K562 (cell line): ENCODE measurements around the gene INSR. TPM values are rescaled to one million over a fixed set of nuclear protein-coding genes. Genes with fewer than 3 reads are reported as not detected.

ENCODE experiments used
- CREM ChIP-seq: IDR thresholded peaks from 2 replicates; pipeline ENCODE4 v1.6.1; 2014; ENCODE audit warnings: antibody characterized with exemption, low read depth
- ESRRB ChIP-seq: fragments of 250-450 bp; sonication (Bioruptor Pico); IDR thresholded peaks from 2 replicates; pipeline ENCODE4 v1.5.0; 2020; ENCODE audit warnings: mild to moderate bottlenecking, moderate library complexity, borderline replicate concordance
- FOSL1 ChIP-seq: fragments of 200-800 bp; sonication (Bioruptor generic); conservative IDR thresholded peaks from 2 replicates; pipeline ENCODE4 v1.6.1; 2016; ENCODE audit warnings: missing genetic modification characterization, missing compliant biosample characterization
- HLTF ChIP-seq: fragments of 450-650 bp; IDR thresholded peaks from 2 replicates; pipeline ENCODE4 v1.6.1; 2016
- L3MBTL2 ChIP-seq: fragments of 450-650 bp; IDR thresholded peaks from 2 replicates; pipeline ENCODE4 v1.6.1; 2016; ENCODE audit warnings: mild to moderate bottlenecking, moderate library complexity
- MAFK ChIP-seq: IDR thresholded peaks from 2 replicates; pipeline ENCODE4 v1.6.1; 2011; ENCODE audit warnings: low read length, improper control_type of control experiment
- NBN ChIP-seq: fragments of 450-650 bp; IDR thresholded peaks from 2 replicates; pipeline ENCODE4 v1.6.1; 2016; ENCODE audit warnings: low read depth, mild to moderate bottlenecking
- NFE2 ChIP-seq: IDR thresholded peaks from 2 replicates; pipeline ENCODE4 v1.6.1; 2014; ENCODE audit warnings: antibody characterized with exemption, low read depth
- NFIC ChIP-seq: fragments of 450-650 bp; IDR thresholded peaks from 2 replicates; pipeline ENCODE4 v1.6.1; 2017; ENCODE audit warnings: mild to moderate bottlenecking, inconsistent platforms
- PHB2 ChIP-seq: fragments of 450-650 bp; IDR thresholded peaks from 2 replicates; pipeline ENCODE4 v1.6.1; 2017; ENCODE audit warnings: low read depth
- POLR2A ChIP-seq: fragments of 450-650 bp; conservative IDR thresholded peaks from 2 replicates; pipeline ENCODE4 v1.6.1; 2016
- PPARD ChIP-seq: fragments of 250-450 bp; sonication (Bioruptor Pico); IDR thresholded peaks from 2 replicates; pipeline ENCODE4 v1.8.0; 2022; ENCODE audit warnings: inconsistent platforms, mild to moderate bottlenecking, moderate library complexity
- SLC30A9 ChIP-seq: fragments of 250-450 bp; sonication (Bioruptor Pico); IDR thresholded peaks from 2 replicates; pipeline ENCODE4 v1.8.0; 2022; ENCODE audit warnings: mild to moderate bottlenecking, moderate library complexity
- SMC3 ChIP-seq: conservative IDR thresholded peaks from 2 replicates; pipeline ENCODE4 v1.6.1; 2011; ENCODE audit warnings: low read depth, low read length, improper control_type of control experiment; ENCODE audit not compliant: insufficient read depth
- TAL1 ChIP-seq: fragments of 450-650 bp; IDR thresholded peaks from 2 replicates; pipeline ENCODE4 v1.6.1; 2016; ENCODE audit warnings: mild to moderate bottlenecking
- TBP ChIP-seq: optimal IDR thresholded peaks from 2 replicates; pipeline ENCODE3; 2011; ENCODE audit warnings: low read depth, low read length, improper control_type of control experiment
- TOE1 ChIP-seq, 2 experiments: fragments of 450-650 bp in 1 of 2; sonication (generic) in 1 of 2; formaldehyde crosslinking in 1 of 2; IDR thresholded peaks; 2 replicates each; pipeline versions ENCODE4 v1.7.1 to v1.8.0; 2016 to 2022; ENCODE audit warnings: borderline replicate concordance in 2 of 2, mild to moderate bottlenecking in 2 of 2, antibody characterized with exemption in 1 of 2, inconsistent platforms in 1 of 2, low read depth in 1 of 2, missing genetic modification reagents in 1 of 2, moderate library complexity in 1 of 2
- TRIM24 ChIP-seq, 2 experiments: fragments of 450-650 bp; IDR thresholded peaks; 2 replicates each; pipeline ENCODE4 v1.6.1; 2016
- ZNF79 ChIP-seq: fragments of 250-450 bp; sonication (Bioruptor Pico); IDR thresholded peaks from 2 replicates; pipeline ENCODE4 v1.4.0; 2020; ENCODE audit warnings: low read depth, mild to moderate bottlenecking, moderate library complexity
- polyA plus RNA-seq, 8 experiments: library from polyadenylated mRNA; depleted of rRNA in 4 of 8; stranded (reverse) in 5 of 8; unstranded in 3 of 8; fragments of >200 nt; fragmentation: Nextera tagmentation in 2 of 8; fragmentation: Illumina TruSeq in 1 of 8; extraction: Ambion mirVana in 2 of 8; extraction: Trizol in 1 of 8; gene quantifications; 2 replicates each; pipeline versions ENCODE4 v1.2.1 to v1.2.3, GENCODE V29; 2011 to 2014; ENCODE audit warnings: inconsistent platforms in 1 of 8, missing spikeins in 1 of 8
- total RNA-seq, 7 experiments: library from RNA; depleted of rRNA in 6 of 7; stranded (reverse); fragments of >200 nt in 6 of 7; fragmentation: Illumina TruSeq in 2 of 7; extraction: Trizol in 2 of 7; gene quantifications; 2 replicates each; pipeline versions ENCODE4 v1.2.1 to v1.2.3, GENCODE V29; 2011 to 2021; ENCODE audit warnings: low replicate concordance in 1 of 7
- TF ChIP-seq, protein P1 (sequence below), 2 experiments: fragments of 450-650 bp in 1 of 2; IDR thresholded peaks; 2 replicates each; pipeline ENCODE4 v1.6.1; 2011 to 2017; ENCODE audit warnings: low read depth in 2 of 2, antibody characterized with exemption in 1 of 2, borderline replicate concordance in 1 of 2, low read length in 1 of 2, mild to moderate bottlenecking in 1 of 2, mixed read lengths in 1 of 2; ENCODE audit not compliant: control insufficient read depth in 1 of 2
- TF ChIP-seq, protein P2 (sequence below): fragments of 450-650 bp; IDR thresholded peaks from 2 replicates; pipeline ENCODE4 v1.6.1; 2016; ENCODE audit warnings: low read depth, mild to moderate bottlenecking, moderate library complexity
- TF ChIP-seq, protein P3 (sequence below), 2 experiments: fragments of 450-650 bp; IDR thresholded peaks; 2 replicates each; pipeline ENCODE4 v1.6.1; 2018; ENCODE audit warnings: mild to moderate bottlenecking in 2 of 2, low read depth in 1 of 2; ENCODE audit not compliant: partially characterized antibody in 2 of 2

The INSR gene
- total and polyA plus RNA-seq, 9 of the 15 experiments (the other 6 are each of a cell fraction or from before 2014, with no cell fraction given) = 0.04 to 0.88 (median 0.41) TPM

- 0 out of 2 replicates have a peak, but pooled peaks have one; percentile 9 for TF ChIP-seq NFE2
- 0 out of 2 replicates have a peak, but pooled peaks have one; percentile 17 for TF ChIP-seq HLTF
- TF ChIP-seq, protein P1, sequence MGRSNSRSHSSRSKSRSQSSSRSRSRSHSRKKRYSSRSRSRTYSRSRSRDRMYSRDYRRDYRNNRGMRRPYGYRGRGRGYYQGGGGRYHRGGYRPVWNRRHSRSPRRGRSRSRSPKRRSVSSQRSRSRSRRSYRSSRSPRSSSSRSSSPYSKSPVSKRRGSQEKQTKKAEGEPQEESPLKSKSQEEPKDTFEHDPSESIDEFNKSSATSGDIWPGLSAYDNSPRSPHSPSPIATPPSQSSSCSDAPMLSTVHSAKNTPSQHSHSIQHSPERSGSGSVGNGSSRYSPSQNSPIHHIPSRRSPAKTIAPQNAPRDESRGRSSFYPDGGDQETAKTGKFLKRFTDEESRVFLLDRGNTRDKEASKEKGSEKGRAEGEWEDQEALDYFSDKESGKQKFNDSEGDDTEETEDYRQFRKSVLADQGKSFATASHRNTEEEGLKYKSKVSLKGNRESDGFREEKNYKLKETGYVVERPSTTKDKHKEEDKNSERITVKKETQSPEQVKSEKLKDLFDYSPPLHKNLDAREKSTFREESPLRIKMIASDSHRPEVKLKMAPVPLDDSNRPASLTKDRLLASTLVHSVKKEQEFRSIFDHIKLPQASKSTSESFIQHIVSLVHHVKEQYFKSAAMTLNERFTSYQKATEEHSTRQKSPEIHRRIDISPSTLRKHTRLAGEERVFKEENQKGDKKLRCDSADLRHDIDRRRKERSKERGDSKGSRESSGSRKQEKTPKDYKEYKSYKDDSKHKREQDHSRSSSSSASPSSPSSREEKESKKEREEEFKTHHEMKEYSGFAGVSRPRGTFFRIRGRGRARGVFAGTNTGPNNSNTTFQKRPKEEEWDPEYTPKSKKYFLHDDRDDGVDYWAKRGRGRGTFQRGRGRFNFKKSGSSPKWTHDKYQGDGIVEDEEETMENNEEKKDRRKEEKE (IDR thresholded peaks at IDR 0.05; ENCODE audit: borderline replicate concordance in 1 of 2, control insufficient read depth in 1 of 2, low read depth in 2 of 2, low read length in 1 of 2) = no peak
- TF ChIP-seq PHB2 = no peak
- TF ChIP-seq ESRRB (CRISPR knock-in tag) = no peak
- TF ChIP-seq SLC30A9 (CRISPR knock-in tag) = no peak
- TF ChIP-seq, protein P2, sequence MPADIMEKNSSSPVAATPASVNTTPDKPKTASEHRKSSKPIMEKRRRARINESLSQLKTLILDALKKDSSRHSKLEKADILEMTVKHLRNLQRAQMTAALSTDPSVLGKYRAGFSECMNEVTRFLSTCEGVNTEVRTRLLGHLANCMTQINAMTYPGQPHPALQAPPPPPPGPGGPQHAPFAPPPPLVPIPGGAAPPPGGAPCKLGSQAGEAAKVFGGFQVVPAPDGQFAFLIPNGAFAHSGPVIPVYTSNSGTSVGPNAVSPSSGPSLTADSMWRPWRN = no peak
- TF ChIP-seq TBP = peak; percentile 12
- peak; percentile 47 for TF ChIP-seq CREM
- peak; percentile 68 for TF ChIP-seq MAFK
- TF ChIP-seq ZNF79 (CRISPR knock-in tag) = no peak
- TF ChIP-seq, protein P3, sequence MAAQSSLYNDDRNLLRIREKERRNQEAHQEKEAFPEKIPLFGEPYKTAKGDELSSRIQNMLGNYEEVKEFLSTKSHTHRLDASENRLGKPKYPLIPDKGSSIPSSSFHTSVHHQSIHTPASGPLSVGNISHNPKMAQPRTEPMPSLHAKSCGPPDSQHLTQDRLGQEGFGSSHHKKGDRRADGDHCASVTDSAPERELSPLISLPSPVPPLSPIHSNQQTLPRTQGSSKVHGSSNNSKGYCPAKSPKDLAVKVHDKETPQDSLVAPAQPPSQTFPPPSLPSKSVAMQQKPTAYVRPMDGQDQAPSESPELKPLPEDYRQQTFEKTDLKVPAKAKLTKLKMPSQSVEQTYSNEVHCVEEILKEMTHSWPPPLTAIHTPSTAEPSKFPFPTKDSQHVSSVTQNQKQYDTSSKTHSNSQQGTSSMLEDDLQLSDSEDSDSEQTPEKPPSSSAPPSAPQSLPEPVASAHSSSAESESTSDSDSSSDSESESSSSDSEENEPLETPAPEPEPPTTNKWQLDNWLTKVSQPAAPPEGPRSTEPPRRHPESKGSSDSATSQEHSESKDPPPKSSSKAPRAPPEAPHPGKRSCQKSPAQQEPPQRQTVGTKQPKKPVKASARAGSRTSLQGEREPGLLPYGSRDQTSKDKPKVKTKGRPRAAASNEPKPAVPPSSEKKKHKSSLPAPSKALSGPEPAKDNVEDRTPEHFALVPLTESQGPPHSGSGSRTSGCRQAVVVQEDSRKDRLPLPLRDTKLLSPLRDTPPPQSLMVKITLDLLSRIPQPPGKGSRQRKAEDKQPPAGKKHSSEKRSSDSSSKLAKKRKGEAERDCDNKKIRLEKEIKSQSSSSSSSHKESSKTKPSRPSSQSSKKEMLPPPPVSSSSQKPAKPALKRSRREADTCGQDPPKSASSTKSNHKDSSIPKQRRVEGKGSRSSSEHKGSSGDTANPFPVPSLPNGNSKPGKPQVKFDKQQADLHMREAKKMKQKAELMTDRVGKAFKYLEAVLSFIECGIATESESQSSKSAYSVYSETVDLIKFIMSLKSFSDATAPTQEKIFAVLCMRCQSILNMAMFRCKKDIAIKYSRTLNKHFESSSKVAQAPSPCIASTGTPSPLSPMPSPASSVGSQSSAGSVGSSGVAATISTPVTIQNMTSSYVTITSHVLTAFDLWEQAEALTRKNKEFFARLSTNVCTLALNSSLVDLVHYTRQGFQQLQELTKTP (IDR thresholded peaks at IDR 0.05; ENCODE audit: low read depth in 1 of 2, partially characterized antibody in 2 of 2) = peak in 1 of 2 experiments; percentile 93
- peak; percentile 85 for TF ChIP-seq NFIC
- TF ChIP-seq POLR2A = no peak
- TF ChIP-seq SMC3 = no peak
- peak; percentile 69 for TF ChIP-seq FOSL1 (tag)
- peak; percentile 73 for TF ChIP-seq L3MBTL2
- no peak for TF ChIP-seq TAL1
- TF ChIP-seq TOE1 (IDR thresholded peaks at IDR 0.05; ENCODE audit: borderline replicate concordance) = peak; percentile 91
- TF ChIP-seq TOE1 (CRISPR knock-in tag; IDR thresholded peaks at IDR 0.05; ENCODE audit: borderline replicate concordance, low read depth) = no peak
- peak; percentile 69; the same call in 1 of the 2 replicates for TF ChIP-seq NBN
- TF ChIP-seq TRIM24 (IDR thresholded peaks at IDR 0.05) = peak in 1 of 2 experiments; percentile 51; a peak in 2 of 4 replicates
- no peak for TF ChIP-seq PPARD (CRISPR knock-in tag)
Observed at GRCh38 chr19:7197119-7197759, 97.0 kb downstream of the INSR start (continued).
